Choroid plexus epithelial cell (primary cell): ENCODE data around the gene SPATA2L.

Source experiments
- DNase-seq: peaks from one replicate; pipeline ENCODE4 v3.0.0-alpha.2; 2010; ENCODE audit warnings: low read depth
- H3K4me3 ChIP-seq: 2 replicates; pipeline ENCODE4 v1.5.1; 2011; ENCODE audit warnings: low read depth, mild to moderate bottlenecking, control low read depth, low read length, moderate library complexity
- TF ChIP-seq, protein P1 (sequence below): conservative IDR thresholded peaks from 2 replicates; pipeline ENCODE4 v1.5.1; 2011; ENCODE audit warnings: low read depth, mild to moderate bottlenecking, control low read depth, inconsistent platforms, low read length, moderate library complexity

The SPATA2L gene

DNA sequence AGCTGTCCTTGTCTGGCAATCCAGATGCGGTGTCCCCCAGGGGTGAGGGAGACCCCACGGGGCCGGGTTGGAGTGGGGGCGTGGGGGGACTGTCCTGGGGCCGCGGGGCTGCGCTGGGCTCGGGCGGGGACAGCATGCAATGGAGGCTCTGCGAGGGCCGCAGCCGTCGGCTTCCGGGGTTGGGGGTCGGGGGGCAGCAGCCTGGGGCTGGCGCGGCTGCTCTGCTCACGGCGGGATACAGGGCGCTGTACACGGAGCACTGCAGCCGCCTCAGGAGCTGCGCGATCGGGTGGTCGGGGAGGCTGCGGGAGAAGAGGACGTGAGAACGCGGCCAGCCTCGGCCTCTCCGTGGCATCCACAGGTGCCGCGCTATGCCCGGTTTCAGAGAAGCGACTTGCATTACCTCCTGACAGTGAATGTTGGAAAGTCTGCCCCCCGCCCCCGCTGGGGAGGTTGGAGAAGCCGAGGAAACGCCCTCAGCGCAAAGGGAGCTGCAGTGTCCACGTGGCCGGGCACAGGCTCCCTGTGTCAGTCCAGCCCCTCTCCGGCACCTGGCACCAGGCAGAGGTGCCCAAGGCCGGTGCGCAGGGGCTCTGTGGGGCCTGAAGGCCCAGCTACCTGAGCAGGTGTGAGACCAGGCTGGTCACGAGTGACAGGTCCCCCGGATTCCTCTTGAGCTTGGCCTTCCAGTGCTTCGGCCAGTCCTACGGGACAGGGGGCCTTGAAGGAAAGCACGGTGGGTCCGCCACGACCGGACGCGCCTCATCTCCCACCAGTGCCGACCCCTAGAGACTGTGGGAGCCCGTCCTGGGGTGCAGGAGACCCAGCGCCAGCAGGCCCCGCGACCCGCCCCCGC, 9.4 kb upstream of the SPATA2L start:
- DNase-seq: no peak
- TF ChIP-seq, protein P1, sequence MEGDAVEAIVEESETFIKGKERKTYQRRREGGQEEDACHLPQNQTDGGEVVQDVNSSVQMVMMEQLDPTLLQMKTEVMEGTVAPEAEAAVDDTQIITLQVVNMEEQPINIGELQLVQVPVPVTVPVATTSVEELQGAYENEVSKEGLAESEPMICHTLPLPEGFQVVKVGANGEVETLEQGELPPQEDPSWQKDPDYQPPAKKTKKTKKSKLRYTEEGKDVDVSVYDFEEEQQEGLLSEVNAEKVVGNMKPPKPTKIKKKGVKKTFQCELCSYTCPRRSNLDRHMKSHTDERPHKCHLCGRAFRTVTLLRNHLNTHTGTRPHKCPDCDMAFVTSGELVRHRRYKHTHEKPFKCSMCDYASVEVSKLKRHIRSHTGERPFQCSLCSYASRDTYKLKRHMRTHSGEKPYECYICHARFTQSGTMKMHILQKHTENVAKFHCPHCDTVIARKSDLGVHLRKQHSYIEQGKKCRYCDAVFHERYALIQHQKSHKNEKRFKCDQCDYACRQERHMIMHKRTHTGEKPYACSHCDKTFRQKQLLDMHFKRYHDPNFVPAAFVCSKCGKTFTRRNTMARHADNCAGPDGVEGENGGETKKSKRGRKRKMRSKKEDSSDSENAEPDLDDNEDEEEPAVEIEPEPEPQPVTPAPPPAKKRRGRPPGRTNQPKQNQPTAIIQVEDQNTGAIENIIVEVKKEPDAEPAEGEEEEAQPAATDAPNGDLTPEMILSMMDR: no peak
- no peak overlapping the region for H3K4me3 ChIP-seq

DNA sequence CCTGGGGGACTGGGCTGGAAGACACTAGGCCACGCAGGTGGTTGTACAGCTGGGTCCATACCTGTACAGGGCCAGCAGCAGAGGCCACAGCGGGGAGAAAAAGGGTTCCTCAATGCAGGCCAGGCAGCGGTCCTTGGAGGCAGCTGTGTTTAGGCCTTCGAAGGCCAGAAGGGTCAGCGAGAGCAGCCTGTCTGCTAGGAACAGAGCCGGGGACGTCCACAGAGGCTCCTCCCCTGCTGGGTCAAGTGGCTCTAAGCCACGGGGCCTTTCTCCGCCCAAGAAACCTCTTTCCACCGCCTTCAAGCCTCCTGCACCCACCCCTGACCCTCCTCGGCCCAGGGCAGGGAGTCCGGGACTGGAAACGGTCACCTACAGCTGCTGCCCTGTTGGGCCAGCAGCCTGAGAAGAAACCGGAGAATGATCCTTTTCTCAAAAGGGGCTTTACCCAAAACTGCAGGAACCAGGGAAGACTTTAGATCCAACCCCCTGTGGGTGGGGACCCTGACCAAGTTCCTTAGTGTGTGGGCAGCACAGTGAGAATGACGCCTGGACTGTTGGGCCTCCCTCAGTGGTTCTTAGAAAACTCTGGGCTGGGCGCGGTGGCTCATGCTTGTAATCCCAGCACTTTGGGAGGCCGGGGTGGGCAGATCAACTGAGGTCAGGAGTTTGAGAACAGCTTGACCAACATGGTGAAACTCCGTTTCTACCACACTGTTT, 8.4 kb upstream of the SPATA2L start:
- TF ChIP-seq, protein P1: no peak
- DNase-seq: no peak
- H3K4me3 ChIP-seq: no peak overlapping the region

DNA sequence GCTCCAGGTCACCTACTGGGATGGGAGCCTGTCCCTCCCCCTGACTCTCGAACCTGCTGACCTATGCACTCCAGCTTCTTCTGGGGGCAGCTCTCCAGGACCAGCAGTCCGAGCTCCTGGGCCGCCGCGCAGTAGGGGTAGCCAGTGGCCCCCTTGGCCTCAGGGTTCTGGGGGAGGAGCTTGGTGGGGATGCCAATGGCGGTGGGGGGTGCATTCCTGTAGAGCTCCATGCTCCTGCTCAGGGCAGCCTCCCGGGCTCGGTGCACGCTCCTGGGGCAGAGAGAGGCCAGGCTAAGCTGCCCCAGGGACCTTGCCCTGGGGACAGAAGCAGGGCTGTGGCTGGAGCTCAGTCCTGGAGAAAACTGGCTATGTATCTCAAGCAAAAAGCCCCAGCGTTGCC, 7.7 kb upstream of the SPATA2L start:
- TF ChIP-seq, protein P1: no peak
- DNase-seq: no peak
- no peak overlapping the region for H3K4me3 ChIP-seq

DNA sequence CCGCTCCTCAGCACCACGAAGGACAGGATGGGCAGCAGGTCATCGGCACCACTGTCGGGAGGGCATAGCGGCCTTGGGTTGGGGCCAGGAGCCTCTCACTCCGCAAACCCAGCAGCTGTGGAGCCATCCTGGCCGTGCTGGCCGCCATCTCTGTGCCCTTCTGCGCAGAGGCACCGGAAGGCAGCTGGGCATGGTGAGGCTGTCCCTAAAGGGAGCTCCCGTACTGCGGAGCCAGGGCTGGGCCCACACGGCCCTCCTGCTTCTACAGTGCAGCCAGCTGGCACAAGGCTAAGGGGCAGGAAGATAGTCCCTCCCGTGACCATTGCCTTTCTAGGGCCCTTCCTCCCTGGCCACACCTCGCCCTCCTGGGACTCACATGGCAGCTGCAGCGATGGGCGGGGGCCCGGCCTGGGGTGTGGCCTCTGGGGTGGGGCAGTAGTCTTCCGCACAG, 7.0 kb upstream of the SPATA2L start:
- H3K4me3 ChIP-seq: no peak overlapping the region
- TF ChIP-seq, protein P1: no peak
- DNase-seq: no peak

DNA sequence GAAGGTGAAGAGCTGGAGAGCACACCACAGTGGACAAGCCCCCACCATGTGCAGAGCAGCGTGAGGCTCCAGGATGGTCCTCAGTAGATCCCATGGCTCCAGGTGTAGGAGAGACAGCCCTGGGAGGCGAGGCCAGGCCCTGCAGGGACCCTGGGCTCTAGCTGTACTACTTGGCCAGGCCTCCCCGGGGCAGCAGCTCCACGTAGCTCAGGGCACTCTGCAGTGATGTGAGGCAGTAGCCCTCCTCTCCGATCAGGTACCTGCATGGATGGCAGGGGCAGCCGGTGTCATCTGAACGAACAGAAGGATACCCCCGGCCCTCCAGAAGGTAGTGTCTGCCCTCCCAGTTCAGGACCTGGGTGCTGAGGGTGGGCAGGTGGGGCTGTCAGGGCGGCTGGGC, 6.2 kb upstream of the SPATA2L start:
- no peak for DNase-seq
- TF ChIP-seq, protein P1: no peak
- no peak overlapping the region for H3K4me3 ChIP-seq

DNA sequence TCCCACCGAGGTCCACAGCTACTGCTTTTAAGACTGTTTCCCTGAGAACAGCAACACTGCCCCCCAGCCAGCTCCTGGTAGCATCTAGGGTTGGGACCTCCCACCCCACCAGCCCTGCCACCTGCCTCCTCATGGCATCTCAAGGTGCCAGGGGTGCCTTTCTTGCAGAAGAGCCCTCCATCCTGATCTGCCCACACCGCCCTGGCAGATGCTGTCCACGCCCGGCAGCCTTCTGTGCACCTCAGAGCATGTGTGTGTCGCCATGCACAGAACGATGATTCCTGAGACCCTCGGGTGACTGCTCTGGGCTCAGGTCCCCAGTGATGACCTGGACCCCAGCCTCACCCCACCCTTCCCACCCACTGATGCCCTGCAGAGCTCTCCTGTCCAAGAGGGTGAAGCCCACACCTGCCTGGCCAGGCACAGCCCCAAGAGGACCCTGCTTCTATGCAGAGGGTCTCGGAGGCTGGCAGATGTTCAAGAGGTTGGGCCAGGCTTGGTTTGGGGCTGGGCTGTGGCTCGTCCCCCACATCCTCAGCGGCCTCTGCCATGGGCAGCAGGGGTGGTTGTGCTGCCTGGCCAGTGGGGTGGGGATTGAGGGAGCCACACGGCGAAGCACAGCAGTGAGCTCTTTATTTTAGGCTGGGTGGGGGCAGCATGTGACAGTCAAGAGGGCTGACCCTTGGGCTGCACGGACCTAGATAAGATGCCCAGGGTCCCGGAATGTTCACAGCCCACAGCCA, 5.2 kb upstream of the SPATA2L start:
- DNase-seq: no peak
- no peak overlapping the region for H3K4me3 ChIP-seq
- TF ChIP-seq, protein P1: no peak
